ENCODE results near the gene ZNF512. TPM values are rescaled to one million over a fixed set of nuclear protein-coding genes. Genes with fewer than 3 reads are reported as not detected.

The ZNF512 gene
- total RNA-seq, 1 experiment from 2014 or later, result not detected

DNA sequence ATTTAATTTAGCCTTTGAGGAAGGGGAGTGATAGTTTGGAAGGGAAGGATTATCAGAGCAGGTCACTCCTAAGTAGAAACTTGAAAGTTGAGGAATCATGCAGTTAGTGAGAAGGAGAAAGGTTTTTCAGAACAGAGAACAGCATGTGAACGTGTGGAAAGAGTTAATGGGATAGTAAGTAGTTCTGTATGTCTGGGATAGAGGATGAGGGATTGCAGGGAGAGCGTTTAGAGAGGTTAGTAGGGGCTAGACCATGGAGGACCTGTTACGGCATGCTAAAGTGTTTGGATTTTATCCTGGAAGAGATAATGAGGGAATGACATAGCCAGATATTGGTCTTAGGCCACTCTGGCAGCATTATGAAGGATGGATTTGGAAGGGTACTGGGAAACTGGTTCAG is 1.8 kb downstream of the ZNF512 start:
- Histone ChIP-seq H3K9me2 (replicated peaks; ENCODE audit: low read length) (no peaks in the 10 kb centered on the region), H3K27ac (ENCODE audit: low read length) (no peak overlapping the region), H3F3A (ENCODE audit: low read length, unreplicated experiment) (no peaks in the 10 kb centered on the region), H3K9ac (ENCODE audit: low read length) (no peak overlapping the region), H3K4me3 (ENCODE audit: low read length) (no peak overlapping the region), H3K9me3 (ENCODE audit: low read length) (no peaks in the 10 kb centered on the region), H2AFZ (ENCODE audit: low read length) (no peak overlapping the region), H3K4me2 (ENCODE audit: low read length) (no peak overlapping the region), H3K4me1 (ENCODE audit: insufficient read depth, low read length) (peaks cover 9% of the 10 kb centered on the region), H3K27me3 (ENCODE audit: low read length) (no peaks in the 10 kb centered on the region), H3K36me3 (ENCODE audit: low read depth, low read length) (no peaks in the 10 kb centered on the region), H3K79me2 (ENCODE audit: low read length) (no peaks in the 10 kb centered on the region), H4K20me1 (ENCODE audit: low read length) (no peaks in the 10 kb centered on the region)
- ATAC-seq, result no peak
- DNase-seq, result no peak
- ChIA-PET POLR2A (ENCODE audit: unreplicated experiment) (no interaction called here), CTCF (no interaction called here)
- no TSS peak for BruUV-seq (replicated peaks)
- TF ChIP-seq CTCF (conservative IDR thresholded peaks at IDR 0.05; ENCODE audit: low read depth, low read length) (no peak), EZH2 (IDR thresholded peaks at IDR 0.05; ENCODE audit: low read length, unreplicated experiment) (no peak), EZH2phosphoT487 (IDR thresholded peaks at IDR 0.05; ENCODE audit: borderline replicate concordance, low read length) (no peak)
- intact Hi-C loops (cut with micrococcal nuclease), result no loop called here

DNA sequence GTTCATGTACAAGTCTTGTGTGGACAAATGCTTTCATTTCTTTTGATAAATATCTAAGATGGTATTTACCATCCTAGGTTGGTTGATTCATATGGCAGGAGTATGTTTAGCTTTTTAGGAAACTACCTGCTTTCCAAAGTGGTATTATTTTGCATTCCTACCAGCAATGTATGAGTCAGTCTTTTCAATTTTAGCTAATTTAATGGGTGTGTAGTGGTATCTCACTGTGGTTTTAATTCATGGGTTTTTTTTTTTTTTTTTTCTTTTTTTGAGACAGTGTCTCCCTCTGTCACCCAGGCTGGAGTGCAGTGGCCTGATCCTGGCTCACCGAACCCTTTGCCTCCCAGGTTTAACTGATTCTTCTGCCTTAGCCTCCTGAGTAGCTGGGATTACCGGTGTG is 4.2 kb downstream of the ZNF512 start:
- Histone ChIP-seq H3K9me2 (replicated peaks; ENCODE audit: low read length) (no peaks in the 10 kb centered on the region), H2AFZ (ENCODE audit: low read length) (no peak overlapping the region), H3K4me3 (ENCODE audit: low read length) (no peak overlapping the region), H3K4me2 (ENCODE audit: low read length) (no peak overlapping the region), H3K9me3 (ENCODE audit: low read length) (no peaks in the 10 kb centered on the region), H3F3A (ENCODE audit: low read length, unreplicated experiment) (no peaks in the 10 kb centered on the region), H3K79me2 (ENCODE audit: low read length) (no peaks in the 10 kb centered on the region), H4K20me1 (ENCODE audit: low read length) (no peaks in the 10 kb centered on the region), H3K36me3 (ENCODE audit: low read depth, low read length) (no peaks in the 10 kb centered on the region), H3K9ac (ENCODE audit: low read length) (no peak overlapping the region), H3K27me3 (ENCODE audit: low read length) (no peaks in the 10 kb centered on the region), H3K27ac (ENCODE audit: low read length) (no peak overlapping the region), H3K4me1 (ENCODE audit: insufficient read depth, low read length) (peaks cover 9% of the 10 kb centered on the region)
- ATAC-seq (peak; percentile 15; the same call in 1 of the 2 replicates), DNase-seq (peak; percentile 25)
- TF ChIP-seq EZH2phosphoT487 (IDR thresholded peaks at IDR 0.05; ENCODE audit: borderline replicate concordance, low read length) (no peak), EZH2 (IDR thresholded peaks at IDR 0.05; ENCODE audit: low read length, unreplicated experiment) (no peak), CTCF (conservative IDR thresholded peaks at IDR 0.05; ENCODE audit: low read depth, low read length) (no peak)
- BruUV-seq (replicated peaks), result no TSS peak
- intact Hi-C loops (cut with micrococcal nuclease), result no loop called here
- ChIA-PET POLR2A (ENCODE audit: unreplicated experiment) (interaction anchor here (0.6 to 0.7 kb wide), 4 partner anchors 66 to 688 kb away, joined by 3 to 9 read pairs (median 6); partner anchors contain the start of gene PPM1G), CTCF (interaction anchor here (0.7 kb wide), 1 partner anchor 27 kb away, joined by 6 read pairs; no protein-coding TSS in a partner anchor)

GRCh38 chr2:27588308-27588707 is 5.5 kb downstream of the ZNF512 start:
- no peaks in the 10 kb centered on the region for H3K36me3 ChIP-seq (ENCODE audit: low read depth, low read length)
- no peak overlapping the region for H3K27ac ChIP-seq (ENCODE audit: low read length)
- H2AFZ ChIP-seq (ENCODE audit: low read length), result no peak overlapping the region
- no peaks in the 10 kb centered on the region for H3F3A ChIP-seq (ENCODE audit: low read length, unreplicated experiment)
- ATAC-seq (peak; percentile 48), DNase-seq (no peak)
- no peak overlapping the region for H3K4me3 ChIP-seq (ENCODE audit: low read length)
- CTCF ChIA-PET, result no interaction called here
- POLR2A ChIA-PET (ENCODE audit: unreplicated experiment), result no interaction called here
- TF ChIP-seq EZH2phosphoT487 (IDR thresholded peaks at IDR 0.05; ENCODE audit: borderline replicate concordance, low read length) (no peak), CTCF (conservative IDR thresholded peaks at IDR 0.05; ENCODE audit: low read depth, low read length) (no peak), EZH2 (IDR thresholded peaks at IDR 0.05; ENCODE audit: low read length, unreplicated experiment) (no peak)
- no peak overlapping the region; the same call in 1 of the 2 replicates for H3K4me2 ChIP-seq (ENCODE audit: low read length)
- no peaks in the 10 kb centered on the region for H3K9me3 ChIP-seq (ENCODE audit: low read length)
- peaks cover 9% of the 10 kb centered on the region for H3K4me1 ChIP-seq (ENCODE audit: insufficient read depth, low read length)
- no peak overlapping the region for H3K9ac ChIP-seq (ENCODE audit: low read length)
- H4K20me1 ChIP-seq (ENCODE audit: low read length), result no peaks in the 10 kb centered on the region
- BruUV-seq (replicated peaks), result no TSS peak
- intact Hi-C loops (cut with micrococcal nuclease), result no loop called here
- no peaks in the 10 kb centered on the region for H3K9me2 ChIP-seq (replicated peaks; ENCODE audit: low read length)
- no peaks in the 10 kb centered on the region for H3K79me2 ChIP-seq (ENCODE audit: low read length)
- H3K27me3 ChIP-seq (ENCODE audit: low read length), result no peaks in the 10 kb centered on the region
